ENCODE data around the gene PLEKHS1.

The PLEKHS1 gene
- total RNA-seq: 0 to 0.18 (median 0.05) reads per million in 4 experiments

GRCh38 chr10:113751181-113751732 lies at the start of gene PLEKHS1:
PLEKHS1 (plus strand) TSS chr10:113751682; CDS start chr10:113755278, 3,596 bp downstream.
- no peak for DNase-seq

GRCh38 chr10:113704637-113705343 lies 46.7 kb upstream of the PLEKHS1 start:
- no peak for DNase-seq

GRCh38 chr10:113705344-113705652 lies 46.2 kb upstream of the PLEKHS1 start:
- no peak for DNase-seq

GRCh38 chr10:113706623-113707022 lies 44.9 kb upstream of the PLEKHS1 start:
- no peak for DNase-seq

GRCh38 chr10:113708640-113709039 lies 42.8 kb upstream of the PLEKHS1 start:
- no peak for DNase-seq

- no peak for DNase-seq
These were observed 42.2 kb upstream of the PLEKHS1 start for GRCh38 chr10:113709221-113709838.

GRCh38 chr10:113711142-113711541 lies 40.3 kb upstream of the PLEKHS1 start:
- DNase-seq: no peak

GRCh38 chr10:113712024-113712423 lies 39.5 kb upstream of the PLEKHS1 start:
- no peak for DNase-seq

- DNase-seq: no peak
These were observed 38.5 kb upstream of the PLEKHS1 start for GRCh38 chr10:113712755-113713639.

- DNase-seq: no peak
These were observed 37.9 kb upstream of the PLEKHS1 start for GRCh38 chr10:113713640-113713982.

- DNase-seq: no peak
These were observed 35.2 kb upstream of the PLEKHS1 start for GRCh38 chr10:113716109-113716910.

- no peak for DNase-seq
These were observed 32.3 kb upstream of the PLEKHS1 start for GRCh38 chr10:113718969-113719822.

GRCh38 chr10:113720386-113720785 lies 31.1 kb upstream of the PLEKHS1 start:
- no peak for DNase-seq

GRCh38 chr10:113732160-113732881 lies 19.2 kb upstream of the PLEKHS1 start:
- DNase-seq: no peak

GRCh38 chr10:113732966-113733365 lies 18.5 kb upstream of the PLEKHS1 start:
- DNase-seq: no peak

GRCh38 chr10:113733635-113734034 lies 17.8 kb upstream of the PLEKHS1 start:
- no peak for DNase-seq

GRCh38 chr10:113735913-113736312 lies 15.6 kb upstream of the PLEKHS1 start:
- DNase-seq: no peak

GRCh38 chr10:113736576-113736975 lies 14.9 kb upstream of the PLEKHS1 start:
- no peak for DNase-seq

GRCh38 chr10:113739031-113739430 lies 12.5 kb upstream of the PLEKHS1 start:
- no peak for DNase-seq

GRCh38 chr10:113739577-113739976 lies 11.9 kb upstream of the PLEKHS1 start:
- no peak for DNase-seq

- DNase-seq: no peak
These were observed 10.6 kb upstream of the PLEKHS1 start for GRCh38 chr10:113740850-113741249.
